HepG2 (cell line): ENCODE results near the gene NEURL2. TPM values are rescaled to one million over a fixed set of nuclear protein-coding genes. Genes with fewer than 3 reads are reported as not detected.
A peak's percentile ranks its signal among the peaks of the same experiment; 100 is the strongest.

Experiments used
- CAMTA2 ChIP-seq: sonication (generic); formaldehyde crosslinking; IDR thresholded peaks from 2 replicates; pipeline ENCODE4 v1.4.0; 2020; ENCODE audit warnings: mild to moderate bottlenecking, missing genetic modification reagents, borderline replicate concordance
- ELK4 ChIP-seq: sonication (generic); formaldehyde crosslinking; IDR thresholded peaks from 2 replicates; pipeline ENCODE4 v1.9.0; 2021; ENCODE audit warnings: missing genetic modification reagents, borderline replicate concordance
- ISL2 ChIP-seq: sonication (generic); formaldehyde crosslinking; IDR thresholded peaks from 2 replicates; pipeline ENCODE4 v1.5.0; 2020; ENCODE audit warnings: missing genetic modification reagents
- JUND ChIP-seq: sonication (generic); formaldehyde crosslinking; IDR thresholded peaks from 2 replicates; pipeline ENCODE4 v1.8.0; 2022; ENCODE audit warnings: mild to moderate bottlenecking, missing genetic modification reagents
- KLF12 ChIP-seq: sonication (generic); formaldehyde crosslinking; IDR thresholded peaks from 2 replicates; pipeline ENCODE4 v1.4.0; 2020; ENCODE audit warnings: missing genetic modification reagents, borderline replicate concordance
- PHF20 ChIP-seq: sonication (generic); formaldehyde crosslinking; IDR thresholded peaks from 2 replicates; pipeline ENCODE4 v1.5.0; 2020; ENCODE audit warnings: mild to moderate bottlenecking, missing genetic modification reagents
- POLR2AphosphoS2 ChIP-seq: IDR thresholded peaks from 2 replicates; pipeline ENCODE4 v1.6.1; 2011; ENCODE audit warnings: low read depth, low read length, improper control_type of control experiment
- SOX13 ChIP-seq, 3 experiments: fragments of 450-650 bp in 1 of 3; sonication (generic) in 1 of 3; formaldehyde crosslinking in 1 of 3; IDR thresholded peaks in 2 of 3; conservative IDR thresholded peaks in 1 of 3; 2 replicates each; pipeline versions ENCODE4 v1.5.0 to v1.6.1; 2016 to 2020; ENCODE audit warnings: antibody characterized with exemption in 1 of 3, mild to moderate bottlenecking in 1 of 3, missing compliant biosample characterization in 1 of 3, missing genetic modification reagents in 1 of 3, moderate library complexity in 1 of 3
- SP1 ChIP-seq, 2 experiments: fragments of 450-650 bp in 1 of 2; sonication (generic) in 1 of 2; formaldehyde crosslinking in 1 of 2; IDR thresholded peaks; 2 replicates each; pipeline versions ENCODE4 v1.4.0 to v1.6.1; 2016 to 2020; ENCODE audit warnings: missing genetic modification reagents in 1 of 2
- ZBTB2 ChIP-seq: sonication (generic); formaldehyde crosslinking; IDR thresholded peaks from 2 replicates; pipeline ENCODE4 v1.8.0; 2022; ENCODE audit warnings: low read depth, missing genetic modification reagents
- ZBTB33 ChIP-seq: sonication (generic); formaldehyde crosslinking; IDR thresholded peaks from 2 replicates; pipeline ENCODE4 v1.4.0; 2020; ENCODE audit warnings: missing genetic modification reagents
- ZKSCAN1 ChIP-seq: fragments of 150-350 bp; IDR thresholded peaks from 2 replicates; pipeline ENCODE4 v1.6.1; 2014; ENCODE audit warnings: low read length
- ZNF280D ChIP-seq: sonication (generic); formaldehyde crosslinking; IDR thresholded peaks from 2 replicates; pipeline ENCODE4 v1.5.1; 2020; ENCODE audit warnings: mild to moderate bottlenecking, missing genetic modification reagents
- ZNF572 ChIP-seq: sonication (generic); formaldehyde crosslinking; IDR thresholded peaks from 2 replicates; pipeline ENCODE4 v1.5.1; 2020; ENCODE audit warnings: mild to moderate bottlenecking, missing genetic modification reagents
- ZNF639 ChIP-seq: conservative IDR thresholded peaks from 2 replicates; pipeline ENCODE4 v1.6.1; 2018; ENCODE audit warnings: missing genetic modification reagents
- ZNF672 ChIP-seq: sonication (generic); formaldehyde crosslinking; IDR thresholded peaks from 2 replicates; pipeline ENCODE4 v1.8.1; 2022; ENCODE audit warnings: missing genetic modification reagents
- ZNF746 ChIP-seq: sonication (generic); formaldehyde crosslinking; IDR thresholded peaks from 2 replicates; pipeline ENCODE4 v1.8.0; 2022; ENCODE audit warnings: mild to moderate bottlenecking, missing genetic modification reagents
- ZNF747 ChIP-seq: sonication (generic); formaldehyde crosslinking; IDR thresholded peaks from 2 replicates; pipeline ENCODE4 v1.8.1; 2023; ENCODE audit warnings: missing genetic modification reagents, mild to moderate bottlenecking, borderline replicate concordance
- polyA plus RNA-seq, 8 experiments: library from polyadenylated mRNA; depleted of rRNA in 3 of 8; stranded (reverse) in 7 of 8; unstranded in 1 of 8; fragments of >200 nt; fragmentation: Illumina TruSeq in 4 of 8; extraction: Trizol in 4 of 8; gene quantifications; 2 replicates each; pipeline versions ENCODE4 v1.2.1 to v1.2.3, GENCODE V29; 2011 to 2016; ENCODE audit warnings: low read depth in 4 of 8, missing spikeins in 1 of 8, mixed read lengths in 1 of 8; ENCODE audit not compliant: insufficient read depth in 1 of 8
- total RNA-seq, 5 experiments: library from RNA; depleted of rRNA; stranded (reverse); fragments of >200 nt; fragmentation: Illumina TruSeq; extraction: Trizol; gene quantifications; 2 replicates each; pipeline ENCODE4 v1.2.3, GENCODE V29; 2016; ENCODE audit warnings: low read depth in 1 of 5

The NEURL2 gene
- total and polyA plus RNA-seq, 2 of the 13 experiments (the other 11 are each of a cell fraction or from before 2014, with no cell fraction given): 7.2 to 9.7 TPM

- TF ChIP-seq ISL2 (CRISPR knock-in tag) (0 out of 2 replicates have a peak, but pooled peaks have one; percentile 26), ZNF639 (CRISPR knock-in tag) (peak; percentile 25; the same call in 1 of the 2 replicates), KLF12 (CRISPR knock-in tag) (peak; percentile 88), ELK4 (CRISPR knock-in tag) (no peak), ZNF672 (CRISPR knock-in tag) (no peak), ZNF280D (CRISPR knock-in tag) (no peak; the same call in 1 of the 2 replicates), ZBTB2 (CRISPR knock-in tag) (peak; percentile 46; the same call in 1 of the 2 replicates), SOX13 (IDR thresholded peaks at IDR 0.05) (no peak; the same call in 1 of the 2 replicates), SOX13 (CRISPR knock-in tag; conservative IDR thresholded peaks at IDR 0.05 in 1 of 2, IDR thresholded peaks at IDR 0.05 in 1 of 2) (peak in 1 of 2 experiments; percentile 68; a peak in 1 of 4 replicates), ZNF747 (CRISPR knock-in tag) (peak; percentile 75; the same call in 1 of the 2 replicates), POLR2AphosphoS2 (peak; percentile 52; the same call in 1 of the 2 replicates), SP1 (IDR thresholded peaks at IDR 0.05) (no peak), SP1 (CRISPR knock-in tag; IDR thresholded peaks at IDR 0.05) (peak; percentile 14), ZKSCAN1 (no peak), ZBTB33 (CRISPR knock-in tag) (no peak; the same call in 1 of the 2 replicates), ZNF572 (0 out of 2 replicates have a peak, but pooled peaks have one; percentile 8), PHF20 (0 out of 2 replicates have a peak, but pooled peaks have one; percentile 29), CAMTA2 (CRISPR knock-in tag) (no peak), ZNF746 (CRISPR knock-in tag) (0 out of 2 replicates have a peak, but pooled peaks have one; percentile 38), JUND (CRISPR knock-in tag) (0 out of 2 replicates have a peak, but pooled peaks have one; percentile 32)
These were observed 42.4 kb upstream of the NEURL2 start (continued) for GRCh38 chr20:45933266-45934045.
